ENCODE measurements around the gene SEC61G.

SEC61G gene

DNA sequence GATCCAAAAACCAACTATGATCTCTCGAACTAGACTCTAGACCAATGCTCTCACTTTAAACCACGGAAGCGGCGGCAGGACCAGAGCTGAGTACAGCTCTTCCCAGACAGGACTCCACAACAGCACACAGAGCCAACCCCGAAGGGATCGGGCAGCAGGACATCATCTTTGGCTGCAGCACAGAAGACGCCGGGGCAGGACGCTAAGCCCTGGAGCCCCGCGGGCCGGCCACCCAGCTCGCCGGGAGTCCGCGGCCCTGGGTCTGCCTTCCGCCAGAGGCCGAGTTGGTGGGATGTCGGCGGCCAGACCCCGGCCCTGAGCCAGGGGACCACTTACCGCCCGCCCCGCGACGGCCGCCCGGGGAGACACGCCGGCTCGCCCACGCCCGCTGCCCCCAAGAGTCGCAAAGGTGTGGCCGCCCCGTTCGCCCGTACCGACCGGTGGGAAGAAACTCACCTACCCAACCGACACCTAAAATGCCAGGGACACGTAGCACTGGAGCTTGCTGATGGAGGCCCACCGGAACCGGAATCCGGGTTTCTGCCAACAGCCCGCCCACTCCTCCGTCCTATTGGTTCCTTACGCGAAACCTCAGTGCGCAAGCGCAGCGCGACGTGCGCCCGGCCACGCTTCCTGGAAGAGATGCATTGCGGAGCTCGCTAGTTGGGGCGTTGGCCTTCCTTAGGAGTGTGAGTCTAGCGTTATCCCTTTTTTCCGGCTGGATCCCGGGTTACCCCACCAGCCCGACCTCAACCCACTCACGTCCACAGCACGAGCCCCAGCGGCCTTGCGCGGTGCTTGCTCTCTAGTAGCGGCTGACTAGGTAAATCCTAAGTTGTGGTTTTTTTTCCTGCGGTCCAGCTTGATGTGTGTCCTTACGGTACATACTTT is at the start of gene SEC61G:
TSS of gene SEC61G (minus strand) at position 510 of the 891 bp plus-strand sequence. CDS start 1,623 bp downstream, outside the sequence.
- no peak for TF ChIP-seq ZFX (IDR thresholded peaks at IDR 0.05; ENCODE audit: borderline replicate concordance)
- no peak for TF ChIP-seq CTCF (IDR thresholded peaks at IDR 0.05)
- H3K27ac ChIP-seq = peak within 1 kb of the TSS; percentile 69

DNA sequence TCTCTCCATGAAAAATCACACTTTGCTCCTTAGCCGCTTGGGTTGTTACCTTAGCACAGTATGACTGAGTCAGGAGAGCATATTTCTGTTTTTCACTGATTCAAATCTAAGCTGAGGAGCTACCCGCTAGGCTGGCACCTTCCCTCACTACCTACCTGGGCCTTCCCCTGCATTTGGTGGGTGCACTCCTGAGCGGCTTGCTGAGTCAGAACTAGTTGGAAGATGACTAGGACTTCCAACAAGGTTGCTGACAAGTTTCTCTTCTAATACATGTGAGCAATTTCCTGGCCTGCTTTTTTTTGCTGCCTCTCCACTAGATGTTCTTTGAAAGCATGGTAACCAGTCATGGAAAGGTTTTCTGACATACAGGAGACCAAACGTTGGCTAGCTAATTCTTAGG is 43.8 kb upstream of the SEC61G start:
- TF ChIP-seq CTCF (IDR thresholded peaks at IDR 0.05) (no peak), ZFX (IDR thresholded peaks at IDR 0.05; ENCODE audit: borderline replicate concordance) (no peak)
- no peak overlapping the region for H3K27ac ChIP-seq

GRCh38 chr7:54802114-54802513 is 43.1 kb upstream of the SEC61G start:
- no peak for TF ChIP-seq CTCF (IDR thresholded peaks at IDR 0.05)
- TF ChIP-seq ZFX (IDR thresholded peaks at IDR 0.05; ENCODE audit: borderline replicate concordance) = no peak
- H3K27ac ChIP-seq = no peak overlapping the region

GRCh38 chr7:54799792-54800191 is 40.8 kb upstream of the SEC61G start:
- TF ChIP-seq CTCF (IDR thresholded peaks at IDR 0.05) (no peak), ZFX (IDR thresholded peaks at IDR 0.05; ENCODE audit: borderline replicate concordance) (no peak)
- H3K27ac ChIP-seq = no peak overlapping the region

DNA sequence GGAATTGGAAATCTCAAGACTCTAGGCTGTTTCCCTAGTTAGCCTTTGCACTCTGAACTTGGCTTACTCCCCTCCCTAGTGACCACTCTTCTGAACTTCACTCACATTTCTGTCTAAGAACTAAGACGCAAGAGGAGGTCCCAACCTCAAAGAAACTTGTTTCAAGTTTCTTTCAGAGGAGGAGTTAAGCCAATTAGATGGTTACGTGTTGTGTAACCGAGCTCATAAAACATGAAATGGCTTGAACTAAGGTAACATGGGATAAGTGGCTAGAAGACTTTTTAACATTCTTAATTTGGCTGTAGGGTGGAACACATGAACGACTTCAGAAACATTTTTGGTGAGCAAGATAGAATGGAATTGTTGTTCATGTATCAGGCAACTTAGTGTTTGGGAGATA is 39.5 kb upstream of the SEC61G start:
- TF ChIP-seq CTCF (IDR thresholded peaks at IDR 0.05) = no peak
- no peak for TF ChIP-seq ZFX (IDR thresholded peaks at IDR 0.05; ENCODE audit: borderline replicate concordance)

GRCh38 chr7:54796853-54797252 is 37.8 kb upstream of the SEC61G start:
- no peak for TF ChIP-seq ZFX (IDR thresholded peaks at IDR 0.05; ENCODE audit: borderline replicate concordance)
- no peak for TF ChIP-seq CTCF (IDR thresholded peaks at IDR 0.05)

More for the DNA sequence above, 39.5 kb upstream of the SEC61G start:
- H3K27ac ChIP-seq = no peak overlapping the region

GRCh38 chr7:54796150-54796549 is 37.1 kb upstream of the SEC61G start:
- TF ChIP-seq ZFX (IDR thresholded peaks at IDR 0.05; ENCODE audit: borderline replicate concordance) (no peak), CTCF (IDR thresholded peaks at IDR 0.05) (no peak)
- no peak overlapping the region for H3K27ac ChIP-seq

More at GRCh38 chr7:54796853-54797252, 37.8 kb upstream of the SEC61G start:
- no peak overlapping the region for H3K27ac ChIP-seq
